H54 (cell line): Measurements from ENCODE around the gene CLBA1.

ENCODE experiments used
- DNase-seq: peaks from one replicate; pipeline ENCODE4 v3.0.0; 2011; ENCODE audit warnings: low spot score, mixed read lengths; ENCODE audit not compliant: insufficient read length
- FAIRE-seq: peaks from 3 replicates; lab custom pipeline; 2011; peaks lifted over from hg19 to GRCh38; lab: Jason Lieb, UNC
- POLR2A ChIP-seq: IDR thresholded peaks from 2 replicates; pipeline ENCODE4 v1.6.1; 2011; ENCODE audit warnings: low read depth, mild to moderate bottlenecking, low read length

CLBA1 gene

DNA sequence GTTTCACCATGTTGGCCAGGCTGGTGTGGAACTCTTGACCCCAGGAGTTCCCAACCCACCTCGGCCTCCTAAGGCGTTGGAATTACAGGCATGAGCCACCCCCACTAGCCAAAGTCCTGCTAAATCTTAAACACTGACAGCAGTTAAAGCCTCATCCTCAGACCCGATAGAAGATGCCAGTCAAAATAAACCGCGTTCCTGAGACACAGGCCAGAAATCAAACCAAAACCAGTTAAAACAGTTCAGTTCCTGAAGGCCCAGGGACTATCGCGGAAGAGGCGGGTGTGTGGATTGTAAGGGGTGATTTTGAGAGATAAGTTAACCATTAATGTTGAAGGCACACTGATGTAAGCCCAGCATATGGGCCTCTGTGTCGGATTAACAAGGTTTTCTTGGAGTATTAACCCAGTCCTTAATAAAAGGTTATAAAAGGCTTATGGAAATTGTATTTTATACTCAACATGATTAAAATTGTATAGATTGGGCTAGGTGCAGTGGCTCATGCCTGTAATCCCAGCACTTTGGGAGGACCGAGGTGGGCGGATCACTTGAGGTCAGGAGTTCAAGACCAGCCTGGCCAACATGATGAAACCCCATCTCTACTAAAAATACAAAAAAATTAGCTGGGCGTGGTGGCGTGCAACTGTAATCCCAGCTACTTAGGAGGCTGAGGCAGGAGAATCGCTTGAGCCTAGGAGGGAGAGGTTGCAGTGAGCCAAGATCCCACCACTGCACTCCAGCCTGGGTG is 54.0 kb downstream of the CLBA1 start:
- no peak for FAIRE-seq

GRCh38 chr14:105041841-105042765 is 56.5 kb downstream of the CLBA1 start:
- no peak for TF ChIP-seq POLR2A
- FAIRE-seq (no peak), DNase-seq (no peak)

More for the DNA sequence above, 54.0 kb downstream of the CLBA1 start:
- no peak for TF ChIP-seq POLR2A
- no peak for DNase-seq

DNA sequence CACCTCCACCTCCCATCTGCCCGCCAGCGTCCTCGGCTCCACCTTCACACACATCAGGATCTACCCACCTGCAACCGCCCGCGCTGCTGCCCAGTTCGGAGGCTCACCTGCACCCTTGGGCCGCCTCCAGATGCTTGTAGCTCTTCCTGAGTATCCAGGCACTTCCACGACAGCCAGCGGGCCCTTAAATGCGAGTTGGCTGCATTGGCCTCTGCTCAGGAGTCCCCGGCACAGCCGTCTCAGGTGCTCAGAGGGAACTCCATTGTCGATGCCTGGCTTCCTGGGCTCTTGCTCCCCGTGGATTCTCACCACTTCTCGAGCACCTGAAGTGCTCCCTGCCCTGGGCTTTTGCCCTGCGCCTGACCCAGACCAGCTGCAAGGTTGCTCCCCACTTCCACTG is 57.2 kb downstream of the CLBA1 start:
- TF ChIP-seq POLR2A = no peak
- no peak for DNase-seq
- no peak for FAIRE-seq

- DNase-seq (no peak), FAIRE-seq (no peak)
- TF ChIP-seq POLR2A = no peak
Observed at GRCh38 chr14:105043641-105044040, 58.1 kb downstream of the CLBA1 start.
